ENCODE results near the gene TMEM145. TPM values are rescaled to one million over a fixed set of nuclear protein-coding genes. Genes with fewer than 3 reads are reported as not detected.
A peak's percentile ranks its signal among the peaks of the same experiment; 100 is the strongest.

Gene TMEM145
- total RNA-seq, 4 donors from 2014 or later, result 0.69 TPM; not detected in 3

DNA sequence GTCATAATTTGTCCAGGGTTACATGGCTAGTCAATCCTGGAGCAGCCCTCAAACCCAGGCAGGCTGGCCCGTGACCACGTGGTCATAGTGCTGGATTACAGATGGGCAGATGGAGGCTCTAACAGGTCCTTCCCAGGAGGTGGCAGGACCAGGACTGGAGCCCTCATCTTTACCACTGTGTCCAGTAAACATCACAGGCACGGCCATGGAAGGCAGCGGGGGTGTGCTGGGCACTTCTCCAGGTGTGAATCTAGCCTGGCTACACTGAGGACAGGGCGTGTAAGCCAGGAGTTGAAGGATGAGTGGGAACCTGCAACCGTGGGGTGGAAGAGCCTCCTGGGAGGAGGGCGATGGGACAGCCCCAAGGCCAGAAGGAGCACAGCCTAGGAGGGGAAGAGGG lies 38.0 kb upstream of the TMEM145 start:
- Histone ChIP-seq H3K4me3 (no peak overlapping the region), H3K4me1 (peaks cover 5 to 36% of the 10 kb centered on the region in 2 donors), H3K36me3 (no peaks in the 10 kb centered on the region), H3K27me3 (no peaks in the 10 kb centered on the region), H3K9me3 (no peaks in the 10 kb centered on the region), H3K27ac (no peak overlapping the region)
- TF ChIP-seq, protein P1, sequence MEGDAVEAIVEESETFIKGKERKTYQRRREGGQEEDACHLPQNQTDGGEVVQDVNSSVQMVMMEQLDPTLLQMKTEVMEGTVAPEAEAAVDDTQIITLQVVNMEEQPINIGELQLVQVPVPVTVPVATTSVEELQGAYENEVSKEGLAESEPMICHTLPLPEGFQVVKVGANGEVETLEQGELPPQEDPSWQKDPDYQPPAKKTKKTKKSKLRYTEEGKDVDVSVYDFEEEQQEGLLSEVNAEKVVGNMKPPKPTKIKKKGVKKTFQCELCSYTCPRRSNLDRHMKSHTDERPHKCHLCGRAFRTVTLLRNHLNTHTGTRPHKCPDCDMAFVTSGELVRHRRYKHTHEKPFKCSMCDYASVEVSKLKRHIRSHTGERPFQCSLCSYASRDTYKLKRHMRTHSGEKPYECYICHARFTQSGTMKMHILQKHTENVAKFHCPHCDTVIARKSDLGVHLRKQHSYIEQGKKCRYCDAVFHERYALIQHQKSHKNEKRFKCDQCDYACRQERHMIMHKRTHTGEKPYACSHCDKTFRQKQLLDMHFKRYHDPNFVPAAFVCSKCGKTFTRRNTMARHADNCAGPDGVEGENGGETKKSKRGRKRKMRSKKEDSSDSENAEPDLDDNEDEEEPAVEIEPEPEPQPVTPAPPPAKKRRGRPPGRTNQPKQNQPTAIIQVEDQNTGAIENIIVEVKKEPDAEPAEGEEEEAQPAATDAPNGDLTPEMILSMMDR (IDR thresholded peaks at IDR 0.05), result no peak
- TF ChIP-seq POLR2A (IDR thresholded peaks at IDR 0.05), result no peak
- intact Hi-C loops (cut with DNase I; ENCODE audit: low total_unique reads), result no loop called here
- no peak for DNase-seq

DNA sequence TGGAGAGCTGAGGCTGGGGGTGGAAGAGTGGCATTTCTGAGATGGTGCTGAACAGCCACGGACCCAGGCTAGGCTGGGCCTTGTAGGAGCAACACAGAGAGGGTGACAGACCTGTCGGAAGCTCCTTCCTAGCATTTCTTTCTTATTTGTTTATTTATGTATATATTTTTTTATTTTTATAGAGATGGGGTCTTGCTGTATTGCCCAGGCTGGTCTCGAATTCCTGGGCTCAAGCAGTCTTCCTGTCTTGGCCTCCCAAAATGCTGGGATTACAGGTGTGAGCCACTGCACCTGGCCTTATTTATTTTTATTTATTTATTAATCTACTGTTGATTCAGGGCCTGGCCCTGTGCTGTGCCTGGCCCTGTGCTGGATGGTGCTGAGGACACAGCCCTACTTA lies 37.6 kb upstream of the TMEM145 start:
- H3K36me3 ChIP-seq, result no peaks in the 10 kb centered on the region
- TF ChIP-seq, protein P1 (IDR thresholded peaks at IDR 0.05), result no peak
- no peak for TF ChIP-seq POLR2A (IDR thresholded peaks at IDR 0.05)
- H3K4me1 ChIP-seq, result peaks cover 5 to 32% of the 10 kb centered on the region in 2 donors
- no peaks in the 10 kb centered on the region for H3K9me3 ChIP-seq
- no peak for DNase-seq
- no peaks in the 10 kb centered on the region for H3K27me3 ChIP-seq
- peak overlapping the region in 1 of 2 donors; percentile 97 for H3K27ac ChIP-seq
- no peak overlapping the region for H3K4me3 ChIP-seq
- intact Hi-C loops (cut with DNase I; ENCODE audit: low total_unique reads), result no loop called here

DNA sequence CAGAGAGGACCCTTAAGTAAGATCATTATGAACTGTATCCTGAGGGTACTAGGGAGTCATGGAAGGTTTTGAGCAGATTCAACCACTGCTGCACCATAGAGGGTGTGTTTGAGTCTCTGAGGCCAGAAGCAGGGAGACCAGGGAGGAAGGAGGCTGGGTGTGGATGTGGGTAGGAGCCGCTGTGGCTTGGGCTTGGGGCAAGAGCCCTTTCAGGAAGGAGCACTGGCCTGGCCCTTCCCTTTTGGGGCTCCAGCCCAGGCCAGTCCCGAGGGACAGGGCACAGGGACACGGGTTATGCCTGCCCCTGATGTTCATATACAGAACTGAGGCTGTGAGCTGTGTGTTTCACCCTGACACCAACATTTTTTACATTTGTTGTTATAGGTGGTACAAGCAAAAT lies 36.8 kb upstream of the TMEM145 start:
- intact Hi-C loops (cut with DNase I; ENCODE audit: low total_unique reads), result no loop called here

DNA sequence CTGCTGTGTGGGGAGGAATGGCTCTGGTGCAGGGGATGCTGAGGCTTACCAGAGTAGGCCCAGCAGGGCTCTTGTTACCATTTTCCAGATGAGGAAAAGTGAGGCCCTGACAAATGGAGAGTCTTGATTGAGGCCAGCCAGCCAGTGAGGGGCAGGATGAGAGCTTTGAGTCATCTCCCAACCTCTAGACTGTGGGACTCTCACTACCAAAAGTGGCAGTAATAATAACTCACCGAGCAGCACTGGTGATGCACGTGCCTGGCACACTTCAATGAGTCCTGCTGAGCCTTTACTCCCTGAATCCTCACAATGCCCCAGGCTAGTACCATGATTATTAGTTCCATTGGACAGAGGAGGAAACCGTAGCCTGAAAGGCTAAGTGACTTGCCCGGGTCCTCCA lies 36.3 kb upstream of the TMEM145 start:
- no peaks in the 10 kb centered on the region for H3K9me3 ChIP-seq
- no peak overlapping the region for H3K4me3 ChIP-seq
- peak overlapping the region; percentile 97 for H3K27ac ChIP-seq
- H3K36me3 ChIP-seq, result no peaks in the 10 kb centered on the region
- intact Hi-C loops (cut with DNase I; ENCODE audit: low total_unique reads), result no loop called here
- H3K4me1 ChIP-seq, result peaks cover 0 to 31% of the 10 kb centered on the region in 2 donors
- TF ChIP-seq POLR2A (IDR thresholded peaks at IDR 0.05), result no peak
- TF ChIP-seq, protein P1 (IDR thresholded peaks at IDR 0.05), result no peak
- DNase-seq, result no peak
- H3K27me3 ChIP-seq, result no peaks in the 10 kb centered on the region

More for the DNA sequence above, 36.8 kb upstream of the TMEM145 start:
- no peaks in the 10 kb centered on the region for H3K36me3 ChIP-seq
- H3K9me3 ChIP-seq, result no peaks in the 10 kb centered on the region
- no peak overlapping the region for H3K4me3 ChIP-seq
- no peak for DNase-seq
- TF ChIP-seq POLR2A (IDR thresholded peaks at IDR 0.05), result no peak
- TF ChIP-seq, protein P1 (IDR thresholded peaks at IDR 0.05), result no peak
- peaks cover 0 to 28% of the 10 kb centered on the region in 2 donors for H3K4me1 ChIP-seq
- no peaks in the 10 kb centered on the region for H3K27me3 ChIP-seq
- H3K27ac ChIP-seq, result peak overlapping the region in 1 of 2 donors; percentile 97

DNA sequence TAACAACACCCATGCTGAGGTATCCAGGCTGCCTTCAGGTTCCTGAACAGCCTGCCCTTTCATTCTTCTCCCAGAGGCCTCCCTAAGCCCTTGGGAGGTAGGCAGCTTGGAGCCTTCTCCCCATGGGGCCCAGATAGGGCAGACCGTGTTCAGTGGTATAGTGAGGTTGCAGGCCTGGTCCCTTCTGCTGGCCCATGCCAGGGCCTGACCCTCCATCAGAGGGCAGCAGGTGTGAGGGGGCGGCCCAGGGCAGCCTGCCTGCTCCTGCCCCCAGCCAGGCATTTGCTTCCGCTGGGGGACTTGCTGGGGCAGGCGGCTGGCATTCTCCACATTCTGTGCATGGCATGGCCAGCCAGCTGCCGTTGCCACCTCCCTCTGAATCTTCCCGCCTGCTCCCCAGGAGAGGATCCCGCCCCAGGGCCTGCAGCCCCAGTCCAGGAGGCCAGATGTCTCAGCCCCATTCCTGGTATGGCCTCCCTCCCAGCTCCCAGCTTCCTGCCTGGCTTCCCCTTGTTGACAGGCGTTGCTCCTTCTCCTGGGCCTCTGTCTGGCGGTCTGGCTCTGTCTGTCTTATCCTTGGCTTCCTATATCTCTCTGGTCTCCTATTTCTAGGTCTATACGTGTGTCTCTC lies 35.2 kb upstream of the TMEM145 start:
- TF ChIP-seq, protein P1 (IDR thresholded peaks at IDR 0.05), result no peak
- TF ChIP-seq POLR2A (IDR thresholded peaks at IDR 0.05), result no peak
- peak overlapping the region; percentile 97 for H3K27ac ChIP-seq
- H3K36me3 ChIP-seq, result no peaks in the 10 kb centered on the region
- peak; percentile 20 to 25 for DNase-seq
- intact Hi-C loops (cut with DNase I; ENCODE audit: low total_unique reads), result no loop called here
- peaks cover 5 to 39% of the 10 kb centered on the region in 2 donors for H3K4me1 ChIP-seq
- H3K4me3 ChIP-seq, result no peak overlapping the region
- no peaks in the 10 kb centered on the region for H3K27me3 ChIP-seq
- H3K9me3 ChIP-seq, result no peaks in the 10 kb centered on the region

Data from uterus (tissue), 4 donors.